Frontal cortex (tissue), 4 donors: ENCODE data around the gene ETS1. TPM values are rescaled to one million over a fixed set of nuclear protein-coding genes. Genes with fewer than 3 reads are reported as not detected.

Experiments
- DNase-seq, 2 donors: peaks; one replicate each; pipeline ENCODE4 v3.0.0; 2012; ENCODE audit warnings: low spot score in 2 of 2
- FAIRE-seq: peaks from 2 replicates; lab custom pipeline; 2012; peaks lifted over from hg19 to GRCh38; lab: Jason Lieb, UNC
- total RNA-seq: library from RNA; depleted of rRNA; stranded (reverse); fragments of >200 nt; gene quantifications from one replicate; pipeline ENCODE4 v1.2.3, GENCODE V29; 2014
- donor health status: control.
- donor health status: control.
- donor health status: control.

Gene ETS1
- total RNA-seq, 1 donor from 2014 or later, result 9.8 TPM

DNA sequence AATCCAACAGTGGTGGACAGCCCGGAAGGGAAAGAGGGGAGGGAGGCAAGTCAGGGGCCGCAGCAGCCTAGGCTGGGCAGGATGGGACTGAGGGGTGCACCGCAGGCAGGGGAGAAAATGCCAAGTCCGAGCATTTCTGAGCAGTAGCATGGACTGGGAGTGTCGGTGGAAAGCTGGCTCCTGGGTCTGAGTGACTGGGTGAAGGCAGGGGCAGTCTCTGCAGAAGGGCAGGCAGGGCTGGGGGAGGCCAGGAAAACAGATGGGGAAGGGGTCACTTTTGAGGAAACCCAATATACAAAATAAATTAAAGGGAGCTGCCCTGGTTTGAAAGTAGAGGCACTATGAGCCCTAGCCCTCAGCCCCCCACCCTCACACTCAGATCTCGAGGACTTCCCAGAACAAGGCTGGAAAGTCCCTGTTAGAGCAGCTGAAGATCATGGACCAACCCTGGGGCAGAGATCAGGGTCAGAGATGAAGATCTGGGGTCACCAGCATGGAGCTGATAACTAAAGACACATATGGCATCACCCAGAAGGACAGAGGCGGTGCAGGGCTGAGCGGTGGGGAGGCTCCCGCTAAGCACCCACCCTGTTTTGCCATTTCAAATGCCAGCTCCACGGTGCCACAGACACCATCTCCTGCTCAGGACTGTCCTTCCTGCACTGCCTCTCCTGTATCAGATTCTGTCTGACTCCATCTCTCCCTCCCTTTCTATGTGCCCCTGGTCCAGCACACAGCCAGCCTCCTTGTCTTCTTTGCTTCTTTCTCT is 32.4 kb upstream of the ETS1 start:
- no peak for FAIRE-seq

DNA sequence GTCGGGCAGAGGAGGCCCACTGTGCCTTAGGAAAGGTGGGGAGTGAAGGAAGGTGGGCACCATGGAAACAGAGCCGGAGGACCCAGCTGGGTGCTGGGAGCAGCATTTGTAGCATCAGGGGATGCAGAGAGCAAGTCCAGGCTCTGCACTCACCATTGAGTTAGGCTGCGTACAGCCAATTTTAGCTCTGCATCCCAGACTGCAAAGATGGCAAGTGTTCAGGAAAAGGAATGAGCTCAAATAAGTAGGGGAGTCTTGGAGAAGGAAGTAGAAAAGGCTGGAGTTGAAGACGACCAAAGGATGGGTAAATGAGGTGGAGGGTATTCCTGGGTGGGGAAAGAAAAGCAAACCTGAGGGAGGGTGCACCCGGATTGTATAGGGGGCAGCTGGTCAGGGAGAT is 31.6 kb upstream of the ETS1 start:
- DNase-seq (no peak), FAIRE-seq (no peak)

More for the DNA sequence above, 32.4 kb upstream of the ETS1 start:
- no peak for DNase-seq

DNA sequence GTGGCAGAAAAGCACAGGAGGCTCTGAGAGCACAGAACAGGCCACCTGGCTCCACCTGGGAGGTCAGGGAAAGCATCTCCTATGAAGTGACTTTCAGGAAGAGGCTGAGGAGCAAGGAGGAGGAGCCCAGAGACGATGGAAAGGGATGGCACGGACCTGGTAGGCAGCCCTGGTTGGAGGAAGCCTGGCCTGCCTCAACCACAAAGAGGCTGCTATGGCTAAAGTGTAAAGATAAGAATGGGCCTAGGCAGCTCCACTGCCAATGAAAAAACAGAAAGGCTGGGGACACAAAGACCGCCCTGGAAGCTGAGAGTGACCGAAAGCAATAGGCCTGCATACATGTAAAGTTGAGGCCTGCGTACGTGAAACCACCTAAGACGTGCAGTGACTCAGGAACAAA is 31.2 kb upstream of the ETS1 start:
- FAIRE-seq (no peak), DNase-seq (no peak)

DNA sequence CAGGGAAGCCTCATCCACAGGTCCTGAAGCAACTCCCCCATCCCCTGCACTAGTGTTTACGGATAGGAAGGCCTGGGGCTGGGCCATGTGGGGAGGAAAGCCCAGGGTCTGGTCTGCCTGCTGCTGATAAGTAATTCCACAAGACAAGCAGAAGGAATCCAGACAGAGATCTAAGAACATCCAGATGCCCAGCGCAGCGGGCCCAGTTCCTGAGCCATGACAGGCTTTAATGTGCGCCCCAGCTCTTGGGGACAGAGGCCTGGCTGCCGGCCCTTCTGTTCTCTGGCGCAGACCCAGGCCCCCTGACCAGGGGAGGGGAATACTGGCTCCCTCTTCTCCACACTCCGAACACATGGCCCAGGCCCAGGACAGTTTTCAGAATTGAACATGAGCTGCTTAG is 28.8 kb upstream of the ETS1 start:
- no peak for DNase-seq
- FAIRE-seq, result no peak

DNA sequence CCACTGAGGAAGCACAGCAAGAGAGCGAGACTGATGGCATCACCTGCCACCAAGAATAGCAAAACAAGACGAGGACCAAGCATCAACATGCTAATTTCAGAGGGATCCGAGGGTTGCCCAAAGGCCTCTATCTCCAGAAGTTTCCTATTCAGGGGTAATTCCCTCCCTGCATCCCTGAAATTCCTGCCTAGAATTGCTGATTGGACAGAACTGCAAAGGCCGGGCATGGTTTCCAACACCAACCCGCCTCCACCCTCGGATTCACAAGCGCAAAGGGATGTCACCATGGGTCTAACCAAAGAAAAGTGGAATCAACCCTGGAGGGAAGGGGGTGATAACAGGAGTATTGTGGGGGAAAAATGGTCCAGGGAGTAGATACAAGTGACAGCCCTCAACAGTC is 28.3 kb upstream of the ETS1 start:
- DNase-seq, result no peak

DNA sequence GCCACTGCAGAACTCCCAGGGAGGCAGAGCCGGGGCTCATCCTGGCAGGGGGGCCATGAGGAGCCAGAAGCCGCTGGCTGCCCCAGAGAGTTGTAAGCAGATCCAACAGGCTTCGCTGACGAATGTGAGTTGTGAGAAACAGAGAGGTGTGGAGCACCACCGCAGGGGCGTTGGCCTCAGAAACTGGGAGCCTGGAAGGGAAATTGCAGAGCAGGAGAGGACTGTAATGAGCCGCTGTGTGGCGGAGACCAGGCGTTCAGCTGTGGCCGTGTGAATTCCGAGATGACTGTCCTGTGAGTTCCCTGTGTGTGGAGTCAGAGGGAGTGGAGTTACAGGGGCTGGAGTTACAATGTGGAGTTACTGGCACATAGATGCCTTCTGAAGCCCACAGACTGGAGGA is 27.7 kb upstream of the ETS1 start:
- FAIRE-seq, result no peak
- DNase-seq, result no peak

More for the DNA sequence above, 28.3 kb upstream of the ETS1 start:
- FAIRE-seq, result no peak

DNA sequence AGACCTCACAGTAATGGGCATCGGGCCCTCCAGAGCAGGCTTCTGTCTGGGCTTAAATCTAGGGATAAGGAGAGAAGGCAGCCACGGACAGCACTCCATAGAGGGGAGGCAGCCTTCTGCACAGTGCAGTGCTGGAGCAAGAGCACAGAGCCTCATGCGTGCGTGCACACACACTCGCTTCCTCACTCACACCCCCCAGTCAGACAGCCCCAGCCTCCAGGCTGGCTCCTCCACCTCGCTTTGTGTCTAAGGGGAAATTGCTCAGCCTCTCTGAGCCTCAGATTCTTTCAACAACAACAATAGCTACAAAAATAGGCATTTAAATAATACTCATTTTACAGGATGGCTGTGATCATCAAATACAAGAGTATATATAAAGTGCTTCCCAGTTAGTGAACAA is 26.7 kb upstream of the ETS1 start:
- DNase-seq (no peak), FAIRE-seq (no peak)

DNA sequence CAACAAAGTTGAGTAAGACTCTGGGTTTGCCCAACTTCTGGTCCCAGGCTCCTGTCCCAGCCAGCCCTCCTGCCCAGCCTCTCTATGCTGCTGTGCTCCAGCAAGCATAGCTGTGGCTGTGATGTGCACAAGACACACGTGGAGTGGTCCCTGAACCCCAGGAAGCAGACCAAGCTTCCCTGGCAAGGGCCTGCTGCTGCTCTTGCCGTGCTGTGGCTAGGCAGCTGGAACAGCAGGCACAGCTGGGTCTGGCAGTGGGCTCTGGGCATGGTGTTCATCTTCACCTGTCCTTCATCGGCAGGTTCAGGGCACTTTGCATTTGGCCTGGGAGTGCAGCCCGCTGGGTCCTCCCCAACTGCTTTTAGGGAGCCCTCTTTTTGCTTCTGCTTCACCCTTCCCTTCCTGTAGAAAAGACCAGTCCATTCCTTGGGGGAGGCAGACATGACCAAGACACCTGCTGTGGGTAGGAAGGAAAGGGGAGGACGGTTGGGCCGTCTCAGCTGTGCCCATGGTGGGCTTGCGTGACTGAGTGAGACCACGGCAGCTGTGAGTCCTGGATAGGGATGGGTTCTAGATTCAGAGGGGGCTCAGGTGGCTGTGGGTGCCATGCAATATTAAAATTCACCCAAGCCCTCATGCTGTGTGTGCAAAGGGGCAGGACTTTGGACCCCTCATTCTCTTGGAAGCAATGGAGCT is 26.1 kb upstream of the ETS1 start:
- FAIRE-seq (no peak), DNase-seq (no peak)

DNA sequence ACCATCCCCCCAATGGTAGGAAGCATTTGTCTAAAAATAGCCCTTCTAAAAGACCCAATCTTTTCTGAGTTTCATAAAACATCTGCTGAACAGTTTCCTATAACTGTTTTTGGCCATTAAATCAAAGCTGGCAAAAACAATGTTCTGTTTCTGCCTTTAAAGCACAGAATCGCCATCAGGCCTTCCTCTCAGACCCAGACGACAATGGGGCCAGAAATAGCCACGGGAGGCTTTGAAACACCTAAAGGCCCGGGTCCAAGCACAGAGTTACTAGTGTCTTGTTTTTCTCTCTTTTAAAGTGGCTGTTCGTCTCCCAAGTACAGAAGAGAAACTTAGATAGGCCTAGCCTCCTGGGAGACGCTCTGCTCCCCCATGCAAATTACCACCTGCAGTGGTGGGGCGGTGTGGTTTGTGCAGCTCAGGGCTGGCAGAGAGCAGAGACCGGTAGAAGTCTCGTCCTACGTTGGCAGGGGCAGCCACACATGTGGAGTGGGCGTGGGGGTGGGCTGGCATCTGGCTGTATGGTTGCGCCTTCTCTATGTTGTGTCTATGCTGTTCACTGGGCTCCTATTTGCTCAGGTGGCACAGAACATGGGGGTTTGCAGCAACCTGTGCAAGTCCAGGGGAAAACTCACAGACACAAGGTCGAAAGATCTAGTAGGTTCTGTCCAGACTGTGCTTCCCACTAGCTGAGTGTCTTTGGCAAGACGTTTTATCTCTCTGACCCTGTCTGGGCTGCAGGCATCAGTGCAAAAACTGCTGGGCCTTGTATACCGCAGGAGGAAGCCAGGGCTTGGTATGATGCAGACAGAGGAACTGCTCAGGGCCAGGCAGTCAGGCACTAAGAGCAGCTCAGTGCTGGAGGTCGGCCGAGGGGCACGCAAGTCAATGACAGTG is 23.6 kb upstream of the ETS1 start:
- FAIRE-seq (no peak), DNase-seq (no peak)

DNA sequence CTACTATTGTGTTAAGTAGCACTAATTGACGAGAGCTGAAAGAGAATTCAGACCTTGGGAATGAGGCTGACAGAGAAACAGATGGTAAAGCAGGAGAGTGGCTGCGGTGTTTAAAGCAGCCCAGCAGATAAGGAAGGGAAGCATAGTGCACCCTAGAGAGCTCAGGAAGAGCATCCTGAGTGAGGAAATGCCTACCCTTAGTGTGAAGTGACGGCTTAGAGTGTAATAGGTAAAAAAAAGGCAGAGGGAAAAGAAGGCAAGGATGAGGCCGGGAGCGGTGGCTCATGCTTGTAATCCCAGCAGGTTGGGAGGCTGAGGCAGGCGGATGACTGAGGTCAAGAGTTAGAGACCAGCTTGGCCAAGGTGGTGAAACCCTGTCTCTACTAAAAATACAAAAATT is 22.4 kb upstream of the ETS1 start:
- no peak for FAIRE-seq
- no peak for DNase-seq

DNA sequence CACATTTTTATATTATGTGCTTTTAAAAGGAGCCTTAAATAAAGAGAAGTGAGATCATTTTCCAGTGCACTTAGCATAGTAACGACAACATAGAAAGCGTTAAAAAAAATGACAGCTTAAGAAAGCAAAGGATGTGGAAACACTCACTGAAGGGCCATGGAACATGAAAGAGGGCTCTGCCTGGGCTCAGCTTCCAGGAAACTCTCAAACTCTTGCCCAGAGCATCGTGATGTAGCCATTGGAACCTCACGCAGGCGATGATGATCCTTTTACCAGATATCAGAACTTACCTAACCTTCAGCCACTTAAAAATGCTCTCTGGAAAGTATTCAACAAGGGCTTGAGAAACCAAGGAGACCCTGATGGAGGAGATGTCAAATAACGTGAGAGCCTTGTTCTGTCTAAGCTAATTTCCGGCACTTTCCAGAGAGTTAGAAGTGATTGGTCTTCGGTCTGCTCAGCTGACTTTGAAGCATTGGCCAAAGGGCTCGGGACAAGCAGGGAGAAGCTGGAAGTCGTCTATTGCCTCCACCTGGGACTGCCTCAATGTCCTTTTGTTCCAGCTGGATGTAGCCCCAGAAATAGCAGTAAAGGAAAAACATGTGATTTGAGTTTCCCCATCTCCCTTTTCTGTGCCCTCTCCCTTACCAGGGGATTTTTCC is 21.5 kb upstream of the ETS1 start:
- FAIRE-seq, result no peak
- DNase-seq, result no peak

DNA sequence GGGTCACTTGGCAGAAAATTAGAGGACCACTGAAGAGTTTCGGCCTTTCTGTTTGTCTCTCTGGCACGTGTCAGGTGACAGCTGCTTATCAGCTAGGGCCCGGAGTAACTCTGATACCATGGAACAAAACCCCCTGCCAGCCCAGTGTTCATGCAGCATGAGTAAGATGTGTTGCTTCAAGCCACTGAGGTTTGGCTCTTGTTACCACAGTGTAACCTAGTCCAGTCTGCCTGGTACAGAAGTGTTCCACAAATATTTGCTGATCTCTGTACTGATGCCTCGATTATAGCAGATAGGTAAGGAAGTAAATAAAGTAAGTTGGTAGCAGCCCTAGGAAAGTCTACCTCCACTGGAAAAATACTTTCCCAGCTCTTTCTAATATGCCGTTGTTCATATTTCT is 20.5 kb upstream of the ETS1 start:
- DNase-seq (no peak), FAIRE-seq (no peak)

DNA sequence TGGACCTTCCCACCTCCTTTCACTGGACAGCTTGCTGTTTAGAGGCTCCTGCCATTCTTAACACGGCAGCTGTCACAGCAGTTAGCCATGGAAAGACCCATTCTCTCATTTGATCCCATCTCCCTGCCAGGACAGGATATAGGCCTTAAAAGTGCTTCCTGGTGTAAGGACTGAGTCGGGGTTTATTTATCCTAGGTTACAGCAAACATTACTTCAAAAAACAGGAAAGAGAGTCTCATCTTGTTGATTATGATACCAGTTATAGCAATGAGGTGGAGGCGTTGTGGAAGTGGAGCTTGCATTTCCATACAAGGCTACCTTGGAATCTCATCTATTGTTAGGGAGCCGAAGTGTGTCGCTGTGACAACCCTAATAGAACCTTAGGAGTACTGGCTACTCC is 17.4 kb upstream of the ETS1 start:
- DNase-seq, result no peak
- no peak for FAIRE-seq

DNA sequence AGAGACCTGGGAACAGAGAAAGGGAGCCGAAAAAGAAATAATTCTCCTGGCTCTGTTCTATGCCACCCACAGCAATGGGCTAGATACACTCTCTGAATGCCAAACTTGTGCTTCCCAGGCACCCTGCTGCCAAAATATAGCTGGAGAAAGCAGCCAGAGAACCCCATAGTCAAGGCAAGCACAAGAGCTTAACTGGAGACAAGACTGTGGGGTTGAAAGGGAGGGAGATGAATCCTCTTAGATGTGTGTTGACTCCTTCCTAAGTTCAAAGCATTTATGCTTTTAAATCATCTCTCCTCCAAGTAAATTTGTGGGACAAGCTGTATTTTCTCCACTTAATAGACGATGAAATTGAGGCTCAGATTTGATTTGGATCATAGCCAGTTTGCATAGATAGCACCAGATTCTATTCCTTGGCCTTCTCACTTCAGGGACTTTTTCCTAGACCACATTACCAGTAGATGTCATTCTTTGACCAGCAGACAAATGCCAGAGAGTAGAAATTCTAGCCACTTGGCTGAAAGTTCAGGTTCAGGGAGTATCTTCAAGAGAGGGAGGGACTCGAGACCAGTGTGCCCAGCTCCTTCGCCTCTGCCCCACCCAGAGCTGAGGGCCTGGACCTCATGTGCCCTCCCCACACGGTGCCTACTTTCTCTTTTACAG is 16.5 kb upstream of the ETS1 start:
- DNase-seq (no peak), FAIRE-seq (no peak)

DNA sequence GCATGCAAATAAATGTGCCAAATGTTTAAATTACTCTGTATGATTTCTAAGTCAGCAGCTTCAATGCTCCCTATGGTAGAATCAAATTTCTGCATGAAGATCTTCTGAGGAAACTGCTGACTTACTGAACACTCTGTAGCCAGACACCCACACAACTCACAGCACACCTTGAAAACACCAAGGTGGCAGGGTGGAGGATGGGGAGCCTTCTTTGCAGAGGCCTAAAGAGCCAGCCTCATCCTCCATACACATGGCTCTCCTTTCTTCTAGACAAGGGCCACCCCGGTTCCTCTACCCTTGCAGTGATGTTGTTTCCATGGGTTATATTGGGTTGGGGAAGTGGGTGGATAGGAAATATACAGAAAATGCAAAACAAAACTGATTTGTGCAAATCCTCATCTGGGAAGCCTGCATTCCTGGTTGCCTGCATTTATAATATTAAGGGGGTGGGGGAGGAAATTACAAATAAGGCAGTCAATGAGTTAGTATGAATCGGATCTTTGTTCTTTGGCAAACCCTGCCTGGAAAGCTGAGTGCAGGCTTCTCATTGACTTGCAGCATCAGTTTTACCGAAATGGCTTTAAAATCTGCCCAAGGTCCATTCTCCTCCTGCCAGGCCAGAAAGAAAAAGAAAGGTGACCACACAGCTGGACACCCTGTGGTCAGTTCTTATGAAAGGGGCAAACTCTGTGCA is 15.8 kb upstream of the ETS1 start:
- FAIRE-seq (no peak), DNase-seq (no peak)

DNA sequence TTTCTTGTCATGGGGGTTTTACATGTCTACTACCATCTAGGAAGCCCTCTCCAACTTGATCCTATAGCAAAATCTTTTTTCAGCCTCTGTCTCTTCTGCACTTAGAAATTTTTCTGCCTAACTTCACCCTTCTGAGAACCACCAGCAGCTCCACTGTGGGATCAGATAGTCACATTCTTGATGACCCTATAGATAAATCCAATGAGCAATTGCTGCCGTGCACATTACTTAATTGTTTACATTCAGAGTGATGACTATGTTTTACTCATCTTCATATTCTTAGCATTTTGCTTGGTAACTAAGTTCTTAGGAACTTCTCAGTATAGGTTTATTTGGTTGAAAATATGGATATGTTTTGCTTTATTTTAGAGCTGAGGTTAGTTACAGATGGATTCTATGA is 12.4 kb upstream of the ETS1 start:
- no peak for DNase-seq
- FAIRE-seq, result no peak

DNA sequence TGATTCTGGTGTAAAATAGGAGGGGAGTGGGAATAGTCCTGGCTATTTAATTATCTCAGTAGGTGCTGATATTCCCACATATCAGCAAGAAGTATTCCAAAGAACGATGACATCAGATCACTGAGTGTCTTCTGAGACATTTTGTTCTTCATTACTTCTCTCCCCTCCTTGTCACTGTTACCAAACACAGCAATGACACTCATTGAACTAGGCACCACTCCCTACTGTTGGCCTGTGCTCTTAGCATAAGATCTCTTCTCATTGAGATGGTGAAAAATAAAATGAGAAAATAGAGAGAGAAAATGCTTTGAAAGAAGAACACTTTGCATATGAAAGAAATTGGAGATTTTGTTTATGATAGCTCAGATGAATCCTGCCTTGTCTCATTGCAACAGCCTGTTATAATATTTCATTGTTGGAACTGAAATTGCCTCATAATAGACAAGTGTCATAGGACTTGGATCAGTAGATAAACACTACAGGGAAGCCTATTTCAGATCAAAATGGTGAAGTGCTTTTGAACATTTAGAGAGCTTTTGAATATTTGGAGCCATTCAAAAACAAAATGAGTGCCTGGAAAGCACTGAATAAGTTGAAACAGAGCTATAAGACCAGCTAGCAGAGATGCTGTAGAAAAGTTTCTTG is 11.3 kb upstream of the ETS1 start:
- no peak for FAIRE-seq

DNA sequence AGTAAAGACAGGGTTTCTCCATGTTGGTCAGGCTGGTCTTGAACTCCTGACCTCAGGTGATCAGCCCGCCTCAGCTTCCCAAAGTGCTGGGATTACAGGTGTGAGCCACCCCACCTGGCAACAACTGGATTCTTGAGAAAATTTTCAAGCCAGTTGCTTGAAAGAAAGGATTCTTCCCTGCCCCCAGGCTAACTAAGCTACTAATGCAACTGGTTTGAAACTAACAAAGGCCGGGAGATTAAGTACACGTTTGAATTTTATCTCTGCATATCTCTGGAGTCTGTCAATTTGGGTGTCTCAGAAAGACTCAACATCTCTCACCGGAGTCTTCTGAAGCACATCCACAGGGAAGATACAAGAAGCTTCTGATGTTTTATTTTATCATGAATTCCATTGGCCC is 10.7 kb upstream of the ETS1 start:
- DNase-seq, result no peak
- no peak for FAIRE-seq

More for the DNA sequence above, 11.3 kb upstream of the ETS1 start:
- no peak for DNase-seq

DNA sequence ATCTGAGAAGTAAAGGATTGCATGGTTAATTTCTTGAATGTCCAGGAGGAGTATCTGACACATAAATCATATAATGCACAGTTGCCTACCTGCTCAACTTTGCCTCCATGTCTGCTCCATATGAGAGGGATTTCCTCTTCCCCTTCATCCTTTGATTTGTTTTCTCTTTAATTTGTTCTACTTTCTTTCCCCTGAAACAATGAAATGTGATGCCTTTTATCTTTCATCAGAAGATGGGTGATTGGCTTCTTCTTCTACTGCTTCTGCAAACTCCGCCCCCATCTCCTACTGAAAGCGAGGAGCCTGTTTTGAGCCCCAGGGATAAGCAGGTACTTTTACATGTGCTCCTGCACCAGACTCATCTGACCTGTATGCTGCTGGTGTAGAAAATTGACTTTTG is 9.9 kb upstream of the ETS1 start:
- FAIRE-seq, result no peak
- DNase-seq, result no peak
